Measurements from ENCODE around the gene ACTN4. TPM values are rescaled to one million over a fixed set of nuclear protein-coding genes. Genes with fewer than 3 reads are reported as not detected.
A peak's percentile ranks its signal among the peaks of the same experiment; 100 is the strongest.

ACTN4 gene
- total and polyA plus RNA-seq, 2 donors (not counting 3 experiments of a cell fraction or from before 2014, with no cell fraction given): 313 to 748 TPM

DNA sequence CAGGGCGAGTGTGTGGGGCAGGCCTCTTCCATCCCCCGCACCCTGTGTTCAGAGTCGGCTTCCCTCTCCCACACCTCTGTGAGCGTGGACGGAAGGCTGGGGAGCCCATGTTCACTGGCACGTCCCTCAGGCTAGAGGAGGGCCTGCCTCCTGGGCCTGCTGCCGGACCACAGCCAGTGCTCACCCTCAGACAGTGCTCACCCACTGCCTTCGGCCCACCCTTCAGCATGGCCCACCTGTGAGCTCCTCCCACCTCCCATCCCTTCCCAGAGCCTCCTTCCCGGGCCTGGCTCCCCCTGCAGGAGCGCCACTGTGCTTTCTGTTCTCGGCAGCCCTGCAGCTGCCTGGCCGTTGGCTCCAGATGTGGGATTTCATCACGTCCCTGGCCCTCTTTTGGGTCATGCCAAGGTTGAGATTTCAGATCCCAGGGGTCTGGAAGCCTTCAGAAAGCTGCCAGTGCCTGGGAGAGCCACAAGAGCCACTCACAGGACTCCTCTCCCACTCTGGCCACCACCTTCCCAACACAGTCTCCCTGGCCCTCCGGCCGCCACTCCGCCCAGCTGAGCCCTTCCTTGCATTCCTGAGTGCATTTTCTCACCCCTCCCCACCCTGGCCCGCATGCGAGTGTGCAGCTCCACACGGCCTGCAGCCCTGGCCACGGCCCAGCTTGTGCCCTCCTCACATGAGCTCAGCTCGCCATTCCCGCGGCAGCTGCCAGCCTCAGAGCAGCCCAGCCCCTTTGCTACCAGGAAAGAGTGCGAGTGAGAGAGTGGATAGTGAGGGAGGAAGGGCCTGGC is 71.5 kb downstream of the ACTN4 start:
- Histone ChIP-seq H3K4me3 (replicated peaks in 1 of 3; ENCODE audit: insufficient read depth in 1 of 3, low read depth in 1 of 3, low read length in 3 of 3) (no peak overlapping the region), H4K20me1 (replicated peaks; ENCODE audit: control insufficient read depth, extremely low read depth, insufficient read depth, low read length) (no peaks in the 10 kb centered on the region), H3K9ac (replicated peaks; ENCODE audit: extremely low read depth, insufficient read depth, low read length) (no peak overlapping the region), H3K27ac (ENCODE audit: insufficient read depth, low read depth, low read length) (no peak overlapping the region), H3K79me2 (ENCODE audit: control insufficient read depth, insufficient read depth, low read length) (peaks cover 5% of the 10 kb centered on the region), H3K9me3 (replicated peaks; ENCODE audit: control insufficient read depth, insufficient read depth, low read length) (no peaks in the 10 kb centered on the region), H3K4me2 (ENCODE audit: insufficient read depth, low read length) (no peak overlapping the region), H3K36me3 (ENCODE audit: control insufficient read depth in 2 of 2, extremely low read depth in 1 of 2, insufficient read depth in 2 of 2, low read length in 2 of 2) (peaks cover 20 to 77% of the 10 kb centered on the region in 2 experiments), H3K4me1 (ENCODE audit: control insufficient read depth, extremely low read depth, insufficient read depth, low read length) (no peaks in the 10 kb centered on the region), H3K9me1 (replicated peaks; ENCODE audit: control insufficient read depth, extremely low read depth, insufficient read depth, low read length) (no peaks in the 10 kb centered on the region), H3K27me3 (ENCODE audit: control insufficient read depth in 2 of 2, insufficient read depth in 2 of 2, low read length in 2 of 2) (no peaks in the 10 kb centered on the region), H2AFZ (ENCODE audit: low read depth, low read length) (no peak overlapping the region)
- TF ChIP-seq FOS (IDR thresholded peaks at IDR 0.05; ENCODE audit: borderline replicate concordance, insufficient read depth, low read length) (no peak), POLR2AphosphoS5 (IDR thresholded peaks at IDR 0.05; ENCODE audit: insufficient read depth, low read depth, low read length) (peak; percentile 11)
- TF ChIP-seq, protein P1, sequence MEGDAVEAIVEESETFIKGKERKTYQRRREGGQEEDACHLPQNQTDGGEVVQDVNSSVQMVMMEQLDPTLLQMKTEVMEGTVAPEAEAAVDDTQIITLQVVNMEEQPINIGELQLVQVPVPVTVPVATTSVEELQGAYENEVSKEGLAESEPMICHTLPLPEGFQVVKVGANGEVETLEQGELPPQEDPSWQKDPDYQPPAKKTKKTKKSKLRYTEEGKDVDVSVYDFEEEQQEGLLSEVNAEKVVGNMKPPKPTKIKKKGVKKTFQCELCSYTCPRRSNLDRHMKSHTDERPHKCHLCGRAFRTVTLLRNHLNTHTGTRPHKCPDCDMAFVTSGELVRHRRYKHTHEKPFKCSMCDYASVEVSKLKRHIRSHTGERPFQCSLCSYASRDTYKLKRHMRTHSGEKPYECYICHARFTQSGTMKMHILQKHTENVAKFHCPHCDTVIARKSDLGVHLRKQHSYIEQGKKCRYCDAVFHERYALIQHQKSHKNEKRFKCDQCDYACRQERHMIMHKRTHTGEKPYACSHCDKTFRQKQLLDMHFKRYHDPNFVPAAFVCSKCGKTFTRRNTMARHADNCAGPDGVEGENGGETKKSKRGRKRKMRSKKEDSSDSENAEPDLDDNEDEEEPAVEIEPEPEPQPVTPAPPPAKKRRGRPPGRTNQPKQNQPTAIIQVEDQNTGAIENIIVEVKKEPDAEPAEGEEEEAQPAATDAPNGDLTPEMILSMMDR (IDR thresholded peaks at IDR 0.05; ENCODE audit: extremely low read depth in 1 of 2, insufficient read depth in 1 of 2, low read depth in 1 of 2, low read length in 2 of 2): peak; percentile 14 to 17
- CTCF ChIA-PET: interaction anchor here (0.7 to 1.8 kb wide), 6 partner anchors 35 to 316 kb away, joined by 3 to 4 read pairs (median 3); partner anchors contain the start of genes EIF3K, FAM98C, MRPS12 and SARS2
- no TSS peak for BruUV-seq (replicated peaks)
- POLR2A ChIA-PET: interaction anchor here (0.7 kb wide), 1 partner anchor 85 kb away, joined by 3 read pairs; no protein-coding TSS in a partner anchor
- dilution Hi-C loops (cut with MboI; ENCODE audit: extremely low pct_ligation_motif_present, low sequenced_read_pairs) (no loop called here), intact Hi-C loops (cut with micrococcal nuclease) (no loop called here)
- no peak for FAIRE-seq
- DNase-seq (ENCODE audit: low read depth, low spot score): no peak
